GM12865 (cell line): ENCODE data around the gene APBA2.
A peak's percentile ranks its signal among the peaks of the same experiment; 100 is the strongest.

ENCODE experiments used
- DNase-seq: peaks from one replicate; pipeline ENCODE4 v3.0.0; 2010; ENCODE audit warnings: low read depth
- H3K4me3 ChIP-seq: 2 replicates; pipeline ENCODE4 v1.5.1; 2011; ENCODE audit warnings: mild to moderate bottlenecking, low read depth, low read length, control low read depth
- CTCF ChIP-seq: IDR thresholded peaks from 2 replicates; pipeline ENCODE4 v1.5.1; 2011; ENCODE audit warnings: low read length, control low read depth, low read depth, inconsistent platforms; ENCODE audit not compliant: insufficient read depth; ENCODE audit errors: missing control alignments

The APBA2 gene

GRCh38 chr15:29138260-29138659 lies 252.5 kb downstream of the APBA2 start:
- TF ChIP-seq CTCF, result no peak
- DNase-seq, result no peak
- no peak overlapping the region for H3K4me3 ChIP-seq

- no peak for DNase-seq
- no peak for TF ChIP-seq CTCF
Measured at GRCh38 chr15:29139072-29139471, 253.3 kb downstream of the APBA2 start.

GRCh38 chr15:29139540-29140459 lies 254.0 kb downstream of the APBA2 start:
- no peak overlapping the region for H3K4me3 ChIP-seq
- peak; percentile 93 for TF ChIP-seq CTCF
- peak; percentile 56 for DNase-seq

More at GRCh38 chr15:29139072-29139471, 253.3 kb downstream of the APBA2 start:
- H3K4me3 ChIP-seq, result no peak overlapping the region

GRCh38 chr15:29140475-29141307 lies 254.9 kb downstream of the APBA2 start:
- no peak overlapping the region for H3K4me3 ChIP-seq
- no peak for TF ChIP-seq CTCF
- DNase-seq, result no peak

- DNase-seq, result no peak
- TF ChIP-seq CTCF, result no peak
- no peak overlapping the region for H3K4me3 ChIP-seq
Measured at GRCh38 chr15:29141308-29142128, 255.7 kb downstream of the APBA2 start.

DNA sequence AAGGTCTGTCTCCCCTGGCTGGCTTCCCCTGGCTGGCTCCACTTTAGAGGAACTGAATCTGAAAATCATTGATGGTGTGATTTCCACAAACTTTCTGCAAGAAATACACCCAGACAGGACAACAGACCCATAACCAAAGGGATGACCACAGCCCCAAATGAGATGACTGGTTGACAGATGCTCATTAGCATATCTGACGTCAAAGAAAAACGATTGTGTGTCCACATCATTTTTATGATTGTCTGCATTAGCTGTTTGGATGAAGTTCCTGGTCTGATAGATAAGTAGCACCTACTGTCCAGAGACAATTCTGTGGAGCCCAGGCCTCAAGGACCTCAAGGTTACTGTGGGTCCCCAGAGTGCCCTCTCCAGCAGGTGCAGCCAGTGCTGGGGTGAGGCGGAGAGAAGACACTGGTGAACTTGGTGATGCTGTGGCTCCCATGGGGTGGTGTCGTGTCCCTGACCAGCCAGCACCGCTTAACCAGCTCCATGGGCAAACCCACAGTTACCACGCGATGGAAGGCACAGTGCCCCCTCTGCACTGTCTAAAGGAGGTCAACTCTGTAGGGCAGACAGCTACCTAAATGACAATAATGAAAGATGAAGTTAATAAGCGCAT lies 256.5 kb downstream of the APBA2 start:
- no peak overlapping the region for H3K4me3 ChIP-seq
- TF ChIP-seq CTCF, result no peak
- peak; percentile 44 for DNase-seq
